Umbilical cord (tissue), 2 donors: Measurements from ENCODE around the gene BCAS3. TPM values are rescaled to one million over a fixed set of nuclear protein-coding genes. Genes with fewer than 3 reads are reported as not detected.
"Not testable (repeated sequence)": the region's sequence is repeated elsewhere in the genome, so short reads cannot be mapped to it uniquely, and the experiment has no call there.

Source experiments
- DNase-seq: peaks from one replicate; pipeline ENCODE4 v3.0.0-alpha.2; 2015; ENCODE audit warnings: low spot score
- total RNA-seq: library from RNA; depleted of rRNA; stranded (reverse); fragments of >200 nt; gene quantifications from one replicate; pipeline ENCODE4 v1.2.3, GENCODE V29; 2014; ENCODE audit warnings: low replicate concordance; ENCODE audit not compliant: insufficient read depth

Gene BCAS3
- total RNA-seq, 1 donor from 2014 or later = 25.0 TPM

DNA sequence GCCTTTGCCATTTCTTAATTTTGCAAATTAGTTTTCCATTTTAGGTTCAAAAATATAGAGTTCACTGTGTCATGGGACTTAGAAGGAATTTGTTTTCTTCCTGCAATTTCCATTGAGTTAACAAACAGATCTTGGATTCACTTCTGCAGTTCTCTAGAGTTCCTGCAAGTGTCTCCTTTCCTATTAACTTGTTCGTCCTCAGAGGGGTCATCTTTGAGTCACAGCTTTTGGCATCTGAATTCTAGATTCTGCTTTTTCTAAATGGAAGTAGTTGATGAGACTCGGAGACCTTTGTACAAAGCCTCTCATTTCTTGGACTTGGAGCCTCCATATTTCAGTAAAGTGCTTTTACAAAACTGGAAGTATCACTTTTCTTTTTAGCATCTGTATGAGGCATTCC is 323.3 kb downstream of the BCAS3 start:
- DNase-seq = peak; percentile 53

DNA sequence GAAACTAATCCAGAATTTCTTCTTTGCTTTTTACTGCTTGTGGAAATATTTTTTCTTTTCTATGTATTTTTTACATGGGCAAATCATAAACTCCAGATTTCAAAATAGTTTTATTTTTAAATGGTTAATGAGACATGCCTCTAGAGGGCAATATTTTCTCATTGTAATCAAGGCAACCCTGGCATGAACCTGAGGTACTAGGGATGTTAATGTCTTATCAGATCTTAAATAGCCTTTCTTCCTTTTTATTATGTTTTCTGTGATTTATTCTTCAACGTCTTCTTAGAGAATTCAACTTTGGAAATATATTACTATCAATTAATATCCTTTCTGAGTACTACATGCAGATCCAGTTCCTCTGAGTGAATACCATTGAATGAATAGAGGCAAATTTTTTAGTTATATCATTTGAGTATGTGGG is 324.7 kb downstream of the BCAS3 start:
- peak; percentile 81 for DNase-seq

DNA sequence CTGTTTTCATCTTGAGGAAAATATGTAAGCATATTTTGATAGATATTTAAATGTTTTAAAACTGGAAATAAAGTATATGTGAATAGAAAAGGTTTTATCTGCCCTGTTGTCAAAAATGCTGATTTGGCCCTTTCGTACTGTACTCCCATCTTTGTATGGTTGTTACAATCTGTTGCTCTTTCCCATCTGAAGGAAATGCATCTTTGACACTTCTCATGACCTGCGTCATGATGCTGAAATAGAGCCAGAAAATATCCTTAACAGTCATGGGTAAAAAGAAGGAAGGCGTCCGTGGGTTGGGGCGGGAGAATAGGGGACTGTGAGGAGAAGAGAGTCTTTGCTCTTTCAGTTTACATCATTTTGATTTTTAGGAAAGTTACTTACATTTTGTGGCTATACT is 327.7 kb downstream of the BCAS3 start:
- DNase-seq = no peak

DNA sequence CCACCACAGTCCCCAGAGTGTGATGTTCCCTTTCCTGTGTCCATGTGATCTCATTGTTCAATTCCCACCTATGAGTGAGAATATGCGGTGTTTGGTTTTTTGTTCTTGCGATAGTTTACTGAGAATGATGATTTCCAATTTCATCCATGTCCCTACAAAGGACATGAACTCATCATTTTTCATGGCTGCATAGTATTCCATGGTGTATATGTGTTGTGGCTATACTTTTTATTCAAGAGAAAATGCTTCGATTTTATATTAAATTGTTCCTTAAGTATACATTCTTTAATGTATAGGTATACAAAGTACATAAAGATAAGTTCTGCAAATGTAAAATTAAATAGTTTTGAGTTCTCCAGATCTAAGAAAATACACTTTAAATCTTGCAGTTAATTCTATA is 328.3 kb downstream of the BCAS3 start:
- DNase-seq = not testable (repeated sequence)

DNA sequence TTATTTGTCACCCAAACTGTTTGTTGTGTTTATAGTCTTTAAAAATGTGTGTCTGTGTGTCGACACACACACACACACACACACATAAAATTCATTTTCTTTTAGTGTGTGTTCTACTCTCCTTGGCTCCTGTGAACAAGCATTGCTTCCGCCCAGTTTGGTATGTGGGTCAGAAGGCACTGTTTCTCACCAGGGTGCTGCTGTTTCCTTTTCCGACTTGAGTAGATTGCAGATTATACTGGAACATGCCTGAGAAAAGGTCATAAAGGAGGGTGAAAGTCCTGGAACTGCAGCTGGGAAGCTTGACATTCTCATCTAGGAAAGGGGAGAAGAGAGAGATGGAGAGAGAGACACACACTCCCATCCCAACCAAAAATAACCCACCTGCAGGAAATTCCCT is 330.3 kb downstream of the BCAS3 start:
- DNase-seq = no peak

DNA sequence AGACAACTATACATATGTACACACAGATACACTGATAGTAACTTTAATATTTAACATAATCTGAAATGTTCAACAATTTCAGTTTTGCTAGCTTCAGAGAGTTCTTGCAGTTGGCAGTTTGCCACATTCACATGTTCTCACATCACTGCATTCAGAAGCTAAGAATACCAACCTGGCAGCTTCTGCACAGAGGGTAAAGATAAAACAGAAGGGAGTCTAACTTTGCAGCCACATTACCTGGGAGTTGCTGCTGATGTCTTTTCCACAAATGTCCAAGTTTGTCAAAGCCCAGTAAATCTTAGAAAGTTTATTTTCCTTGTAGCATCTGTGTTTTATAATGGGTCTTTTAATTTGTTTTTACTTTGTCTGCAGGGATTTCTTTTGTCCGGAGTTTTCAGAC is 332.0 kb downstream of the BCAS3 start:
- DNase-seq = peak; percentile 76

DNA sequence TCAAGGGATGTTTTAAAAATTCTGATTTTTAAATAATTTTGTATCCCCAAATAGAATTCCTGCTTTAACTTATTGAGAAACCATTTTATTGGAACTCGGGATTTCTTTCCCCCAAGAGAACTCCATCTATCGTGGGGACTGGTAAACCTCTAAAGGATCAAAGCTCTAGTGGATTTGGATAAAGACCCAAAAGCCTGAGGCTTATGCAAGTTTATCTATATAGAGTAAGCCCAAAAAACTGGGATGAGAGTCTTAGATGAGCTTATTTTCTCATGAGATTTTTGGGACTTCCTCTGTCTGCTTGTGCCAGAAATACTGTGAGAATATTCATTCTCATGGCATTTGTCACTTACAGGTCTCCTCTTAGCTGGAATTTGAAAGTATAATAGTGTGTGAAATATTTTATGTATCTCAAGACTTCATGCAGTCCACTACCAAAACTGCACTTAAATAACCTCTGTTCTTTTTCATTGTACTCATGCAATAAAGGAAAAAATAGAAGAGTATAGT is 333.1 kb downstream of the BCAS3 start:
- peak; percentile 94 for DNase-seq

DNA sequence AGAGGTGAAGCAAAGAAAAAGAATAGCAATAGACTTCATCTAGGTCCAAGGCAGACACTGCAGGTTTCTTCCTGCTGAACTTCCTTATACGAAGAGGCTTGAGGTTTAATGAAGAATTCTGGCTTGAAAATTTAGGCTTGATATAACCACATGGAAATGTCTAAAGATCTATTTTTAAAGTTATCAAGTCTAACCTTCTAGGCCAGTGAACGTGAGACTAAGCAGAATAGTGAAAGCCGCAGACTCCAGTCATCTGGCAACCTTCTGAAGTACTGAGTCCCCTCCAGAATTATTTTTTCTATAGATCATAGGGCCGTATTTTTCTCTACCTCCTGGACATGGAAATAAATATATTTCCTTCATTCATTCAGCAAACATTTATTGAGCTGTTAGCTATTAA is 333.6 kb downstream of the BCAS3 start:
- peak; percentile 78 for DNase-seq

DNA sequence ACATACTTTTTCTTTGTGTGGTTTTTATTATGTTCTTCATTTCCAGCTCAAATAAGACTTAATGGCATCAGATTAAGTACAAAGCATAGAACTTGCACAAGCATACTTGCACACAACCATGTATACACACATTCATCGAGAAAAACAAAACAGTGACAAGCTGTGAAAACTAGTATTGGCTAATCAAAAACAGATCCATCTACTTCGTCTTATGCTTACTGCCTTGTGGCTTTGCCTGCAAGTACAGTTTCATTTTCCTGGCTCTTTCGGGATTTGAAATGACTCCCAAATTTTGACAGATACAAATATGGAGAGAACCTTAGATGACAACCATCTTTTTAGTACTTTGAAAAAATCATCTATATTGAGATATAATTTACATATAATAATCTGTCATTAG is 338.3 kb downstream of the BCAS3 start:
- DNase-seq = no peak

DNA sequence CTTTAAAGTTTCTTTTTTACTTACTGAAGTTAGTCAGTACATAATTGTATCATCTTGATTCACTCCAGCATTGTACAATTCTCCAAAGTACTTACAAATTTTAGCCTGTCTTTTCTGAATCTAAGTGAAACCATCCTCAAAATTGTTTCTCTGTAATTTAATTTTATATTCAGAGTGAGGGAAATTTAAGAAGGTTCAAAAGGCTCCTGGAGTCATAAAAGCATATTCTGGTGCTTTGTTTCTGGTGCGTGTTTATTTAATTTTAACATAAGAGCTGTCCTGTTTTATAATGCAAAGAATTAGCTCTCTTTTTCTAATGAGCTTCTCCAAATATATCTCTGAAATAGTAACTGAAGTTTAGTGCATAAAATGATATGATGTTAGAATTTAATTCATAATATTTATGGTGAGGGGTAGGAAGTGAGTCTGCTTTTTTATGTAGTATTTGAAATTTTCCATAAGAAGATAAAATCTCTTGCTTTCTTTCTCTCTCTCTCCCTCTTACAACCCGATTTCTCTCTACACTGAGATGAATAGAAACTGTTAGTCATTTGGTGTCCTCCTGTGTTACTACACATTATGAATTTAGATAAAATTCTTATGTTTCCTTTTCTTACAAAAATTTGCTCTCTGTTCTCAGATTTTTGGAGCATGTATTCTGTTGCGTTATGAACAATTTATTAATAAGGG is 339.8 kb downstream of the BCAS3 start:
- peak; percentile 55 for DNase-seq

DNA sequence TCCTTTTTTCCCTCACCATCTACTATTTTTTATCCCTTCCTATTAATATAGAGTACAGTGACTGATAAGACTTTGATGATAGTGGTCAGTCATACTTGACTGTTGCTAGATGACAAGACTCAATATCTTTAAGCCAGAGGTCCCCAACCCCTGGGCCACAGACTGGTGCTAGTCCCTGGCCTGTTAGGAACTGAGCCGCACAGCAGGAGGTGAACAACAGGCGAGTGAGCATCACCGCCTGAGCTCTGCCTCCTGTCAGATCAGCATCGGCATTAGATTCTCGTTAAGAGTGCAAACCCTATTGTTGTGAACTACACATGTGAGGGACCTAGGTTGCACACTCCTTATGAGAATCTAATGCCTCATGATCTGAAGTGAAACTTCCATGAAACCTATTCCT is 341.3 kb downstream of the BCAS3 start:
- DNase-seq = no peak

DNA sequence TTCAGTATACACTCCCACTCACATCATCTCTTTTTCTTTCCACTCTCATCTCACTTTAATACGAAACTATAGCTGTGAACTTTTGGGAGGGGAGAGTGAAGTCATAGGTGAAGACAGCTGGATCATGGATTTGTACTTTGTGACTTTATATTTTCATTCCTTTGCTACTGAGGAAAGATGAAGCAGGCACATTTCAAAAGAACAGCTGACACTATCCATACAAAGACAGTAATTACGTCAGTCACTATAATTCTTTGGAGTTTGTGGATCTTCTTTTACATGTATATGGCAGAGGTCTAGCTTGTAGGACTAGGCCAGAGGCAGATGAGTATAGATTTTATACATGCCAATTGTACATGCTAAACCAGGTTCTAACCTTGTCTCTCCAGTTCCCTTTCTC is 346.3 kb downstream of the BCAS3 start:
- peak; percentile 81 for DNase-seq

DNA sequence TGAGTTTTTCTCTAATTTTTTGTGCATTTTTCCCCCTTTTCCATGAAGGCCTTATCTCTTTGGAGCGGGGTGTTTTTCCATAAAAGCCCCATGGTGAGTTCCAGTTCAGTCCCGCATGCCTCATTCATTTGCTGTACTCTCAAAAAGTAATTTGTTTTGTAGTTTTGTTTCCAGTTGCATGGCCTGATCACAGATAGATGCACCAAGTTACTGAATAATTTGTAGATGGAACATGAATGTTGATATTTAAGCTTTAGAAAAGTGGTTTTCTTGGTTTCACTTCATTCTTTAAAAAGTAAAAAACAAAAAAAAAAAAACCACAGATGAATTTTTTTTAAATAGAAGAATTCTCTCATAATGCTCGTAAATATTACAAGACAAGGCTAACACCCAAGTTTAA is 349.2 kb downstream of the BCAS3 start:
- no peak for DNase-seq

DNA sequence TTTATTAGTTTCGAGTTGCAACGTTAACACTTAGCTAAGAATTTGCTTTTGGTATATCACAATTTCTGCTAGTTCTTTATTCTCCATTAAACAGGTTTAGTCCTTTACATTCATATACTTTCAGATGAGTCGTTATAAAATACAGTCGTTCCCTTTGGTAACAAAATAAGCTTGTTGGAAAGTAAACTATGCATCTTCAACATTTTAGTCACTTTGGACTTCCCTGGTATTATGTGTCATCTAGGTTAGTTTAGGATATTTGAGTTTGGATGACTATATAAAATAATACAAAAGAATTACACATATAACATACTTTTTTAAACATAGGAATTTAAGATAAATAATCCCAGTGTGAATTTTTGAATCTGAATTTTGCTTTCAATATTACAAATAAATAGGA is 351.5 kb downstream of the BCAS3 start:
- DNase-seq = no peak

DNA sequence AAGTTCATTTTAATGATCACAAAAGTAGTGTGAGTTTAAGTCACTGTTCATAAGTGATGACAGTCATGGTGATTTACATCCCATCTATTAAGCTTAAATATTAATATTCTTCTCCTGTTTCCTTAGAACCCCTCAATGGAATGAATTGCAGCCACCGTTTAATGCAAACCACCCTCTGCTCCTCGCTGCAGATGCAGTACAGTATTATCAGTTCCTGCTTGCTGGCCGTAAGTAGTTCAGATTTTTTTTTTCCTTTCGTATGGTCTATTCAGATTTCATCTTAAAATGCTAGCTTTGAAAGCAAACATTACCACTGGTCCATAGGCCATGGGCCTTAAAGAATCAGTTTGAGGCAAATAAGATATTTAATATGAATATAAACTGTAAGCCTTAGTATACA is 363.0 kb downstream of the BCAS3 start:
- DNase-seq = peak; percentile 18

DNA sequence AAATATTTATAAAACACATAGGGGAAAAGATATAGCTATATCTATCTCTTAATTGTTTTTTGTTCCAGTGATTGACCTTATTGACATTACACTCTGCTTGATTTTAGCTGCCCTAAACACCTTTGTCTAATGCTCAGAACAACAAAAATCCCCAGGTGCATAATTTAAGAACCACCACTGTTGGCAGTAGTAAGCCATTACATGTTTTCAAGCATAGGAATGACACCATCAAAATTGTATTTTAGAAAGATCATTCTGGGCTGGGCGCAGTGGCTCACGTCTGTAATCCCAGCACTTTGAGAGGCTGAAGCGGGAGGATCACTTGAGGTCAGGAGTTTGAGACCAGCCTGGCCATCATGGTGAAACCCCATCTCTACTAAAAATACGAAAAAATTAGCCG is 364.7 kb downstream of the BCAS3 start:
- DNase-seq = not testable (repeated sequence)

DNA sequence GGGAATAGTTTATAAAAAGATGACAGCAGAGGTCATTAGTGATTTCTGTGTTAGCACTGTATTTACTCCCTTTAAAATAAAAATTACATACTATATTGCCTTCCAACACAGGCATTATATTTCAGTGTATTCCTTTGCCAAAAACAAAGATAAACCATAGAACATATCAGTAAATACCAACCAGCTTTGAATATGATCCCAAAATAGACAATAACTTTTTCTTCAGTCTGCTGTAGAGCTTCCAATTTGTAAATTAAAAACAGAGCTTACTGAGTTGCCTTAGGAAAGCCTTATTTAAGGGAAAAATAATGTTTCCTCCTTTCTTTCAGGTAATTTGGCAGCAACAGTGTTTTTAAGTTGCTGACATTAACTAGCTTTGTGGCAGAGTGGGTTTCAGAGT is 369.9 kb downstream of the BCAS3 start:
- DNase-seq = peak; percentile 30

DNA sequence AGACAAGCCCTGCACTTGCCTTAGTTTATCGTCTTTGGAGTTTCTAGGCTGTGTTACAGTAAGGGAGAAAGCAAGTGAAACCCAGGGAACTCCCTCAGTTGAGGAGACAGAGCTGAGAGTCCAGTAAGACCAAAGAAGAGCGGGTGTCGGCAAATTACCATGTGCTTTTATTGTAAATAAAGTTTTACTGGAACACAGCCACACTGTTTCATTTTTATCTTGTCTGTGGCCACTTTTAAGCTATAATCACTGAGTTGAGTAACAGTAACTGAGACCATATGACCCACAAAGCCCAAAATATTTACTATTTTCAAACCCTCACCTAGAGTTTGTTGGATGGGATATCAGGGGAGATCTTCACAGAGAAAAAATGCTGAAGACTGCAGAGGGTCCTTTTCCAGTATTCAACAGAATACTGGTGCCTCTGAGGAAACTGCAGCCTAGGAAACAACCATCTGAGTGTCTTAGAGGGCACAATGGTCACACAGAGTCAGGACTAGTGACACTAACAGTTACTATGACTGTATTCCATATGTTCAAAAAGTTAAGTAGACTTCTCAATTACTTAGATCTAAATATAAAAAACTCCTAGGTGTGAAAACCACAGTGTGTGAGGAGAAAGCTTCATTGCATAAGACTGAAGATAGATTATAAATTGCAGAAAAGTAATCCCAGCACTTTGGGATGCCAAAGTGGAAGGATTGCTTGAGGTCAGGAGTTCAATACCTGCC is 370.9 kb downstream of the BCAS3 start:
- DNase-seq = peak; percentile 20

DNA sequence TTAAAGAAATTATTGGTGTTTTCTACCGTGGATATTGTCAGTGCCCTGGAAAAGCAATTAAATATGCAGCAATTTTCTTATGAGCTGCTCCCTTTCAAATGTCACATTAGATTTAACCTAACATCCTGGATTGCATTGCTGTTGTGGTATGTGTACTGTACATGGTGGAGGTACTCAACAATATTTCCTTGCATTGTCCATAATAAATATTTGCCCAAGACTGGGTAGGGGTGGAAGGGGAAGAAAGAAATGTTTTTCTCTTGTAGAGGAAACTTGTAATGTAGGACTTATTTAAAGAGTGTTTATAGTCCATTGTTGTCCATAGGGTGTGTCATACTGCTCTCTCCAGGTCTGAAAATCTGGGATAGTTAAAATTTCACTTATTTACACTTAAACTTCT is 375.8 kb downstream of the BCAS3 start:
- no peak for DNase-seq

DNA sequence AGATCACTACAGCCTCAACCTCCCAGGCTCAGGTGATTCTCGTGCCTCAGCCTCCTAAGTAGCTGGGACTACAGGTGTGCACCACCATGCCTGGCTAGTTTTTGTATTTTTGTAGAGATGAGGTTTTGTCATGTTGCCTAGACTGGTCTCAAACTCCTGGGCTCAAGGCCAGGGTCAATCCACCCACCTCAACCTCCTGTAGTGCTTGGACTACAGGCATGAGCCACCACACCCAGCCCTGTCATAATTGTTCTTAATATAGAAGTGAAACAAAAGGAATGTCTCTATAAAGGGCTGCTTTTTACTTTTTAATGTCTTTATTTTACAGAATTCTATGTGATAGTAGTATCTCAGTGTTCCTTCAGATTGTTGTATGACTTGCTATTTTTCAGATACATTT is 376.8 kb downstream of the BCAS3 start:
- no peak for DNase-seq

DNA sequence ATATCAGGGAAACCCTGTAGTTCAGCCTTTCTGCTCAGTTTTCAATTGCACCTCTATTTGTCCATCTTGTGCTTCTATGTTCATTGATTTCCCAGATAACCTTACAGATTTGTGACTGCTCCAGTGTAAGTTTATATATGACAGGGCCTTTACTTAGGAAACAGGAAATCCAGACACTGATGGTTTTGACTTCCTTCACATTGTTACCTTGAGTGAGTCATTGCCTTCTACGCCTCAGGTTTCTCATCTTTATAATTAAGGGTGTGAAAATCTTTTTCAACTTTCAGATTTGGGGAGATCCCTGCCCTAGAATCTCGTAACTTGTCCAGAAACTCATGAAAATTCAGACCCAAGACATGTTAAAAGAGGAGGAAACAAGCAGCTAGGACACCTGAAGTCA is 379.6 kb downstream of the BCAS3 start:
- no peak for DNase-seq

DNA sequence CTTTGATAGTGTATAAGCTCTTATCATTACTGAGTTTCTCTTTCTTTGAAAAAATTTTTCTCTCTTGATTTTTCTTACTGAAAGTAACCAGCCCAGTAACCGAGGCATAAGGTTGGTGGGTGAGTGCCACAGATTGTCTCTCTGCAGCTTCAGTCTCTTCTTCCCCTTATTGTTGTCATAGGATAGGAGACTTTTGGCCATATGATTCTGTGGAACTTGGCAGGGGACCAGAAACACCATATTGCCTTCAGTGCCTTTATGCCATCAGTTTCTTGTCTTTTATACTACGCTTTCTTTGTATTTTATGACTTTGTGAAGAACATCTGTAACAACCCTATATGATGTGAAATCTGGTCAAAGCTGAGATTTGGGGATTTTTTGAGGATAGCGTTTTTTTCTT is 380.4 kb downstream of the BCAS3 start:
- no peak for DNase-seq

DNA sequence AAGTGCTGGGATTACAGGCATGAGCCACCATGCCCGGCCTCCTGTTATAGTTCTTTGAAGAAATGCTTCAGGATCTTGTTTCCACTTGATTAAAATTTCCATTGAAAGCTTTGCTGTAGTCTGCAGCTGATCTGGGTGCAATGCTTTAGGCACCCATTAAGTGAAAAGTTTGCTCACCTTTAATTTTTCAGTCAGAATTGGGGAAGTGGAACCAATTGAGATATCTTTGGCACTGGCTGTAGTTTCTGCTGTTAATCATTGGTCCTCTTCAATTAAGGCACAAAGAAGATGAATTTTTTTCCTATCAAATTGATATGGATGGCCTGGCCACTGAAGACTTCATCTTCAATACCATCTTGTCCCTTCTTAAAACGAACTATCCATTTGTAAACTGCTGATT is 385.9 kb downstream of the BCAS3 start:
- DNase-seq = no peak
